Neural crest cell (in vitro differentiated cells): Measurements from ENCODE around the gene CNTN2. TPM values are rescaled to one million over a fixed set of nuclear protein-coding genes. Genes with fewer than 3 reads are reported as not detected.

Experiments used
- DNase-seq: peaks from one replicate; pipeline ENCODE4 v3.0.0; 2021; ENCODE audit warnings: low read depth, mixed read lengths, low spot score
- H3K27ac Mint-ChIP-seq: one replicate; pipeline ENCODE4 v1.8.0; 2021; ENCODE audit warnings: mild to moderate bottlenecking, mixed read lengths; ENCODE audit not compliant: unreplicated experiment
- H3K27me3 Mint-ChIP-seq: 2 replicates; pipeline ENCODE4 v1.8.0; 2021; ENCODE audit warnings: low read depth, mild to moderate bottlenecking, mixed read lengths
- H3K36me3 Mint-ChIP-seq: 2 replicates; pipeline ENCODE4 v1.8.0; 2021; ENCODE audit warnings: low read depth, mild to moderate bottlenecking, mixed read lengths
- H3K4me1 Mint-ChIP-seq: 2 replicates; pipeline ENCODE4 v1.8.0; 2021; ENCODE audit warnings: mixed read lengths
- H3K4me3 Mint-ChIP-seq: one replicate; pipeline ENCODE4 v1.8.0; 2021; ENCODE audit warnings: mild to moderate bottlenecking, mixed read lengths
- H3K9me3 Mint-ChIP-seq: 2 replicates; pipeline ENCODE4 v1.8.0; 2021; ENCODE audit warnings: mixed read lengths
- CTCF ChIP-seq: fragments of 200-600 bp; sonication (generic); conservative IDR thresholded peaks from 2 replicates; pipeline ENCODE4 v1.5.0; 2021; ENCODE audit warnings: antibody characterized with exemption, mild to moderate bottlenecking
- total RNA-seq: library from RNA; stranded (reverse); gene quantifications from 2 replicates; pipeline ENCODE4 v1.2.1, GENCODE V29; 2021

Gene CNTN2
- total RNA-seq, 1 donor from 2014 or later = 26.3 TPM

- Mint-ChIP-seq H3K27me3 (no peaks in the 10 kb centered on the region), H3K36me3 (no peaks in the 10 kb centered on the region), H3K4me3 (no peak overlapping the region), H3K4me1 (no peaks in the 10 kb centered on the region), H3K9me3 (no peaks in the 10 kb centered on the region), H3K27ac (peak overlapping the region; percentile 50)
- DNase-seq = no peak
- TF ChIP-seq CTCF = no peak
Measured at GRCh38 chr1:205077158-205077933, 34.3 kb downstream of the CNTN2 start.

- no peak overlapping the region for H3K4me3 Mint-ChIP-seq
- H3K27me3 Mint-ChIP-seq = no peaks in the 10 kb centered on the region
- no peak for TF ChIP-seq CTCF
- no peaks in the 10 kb centered on the region for H3K9me3 Mint-ChIP-seq
- no peak overlapping the region for H3K27ac Mint-ChIP-seq
- no peak for DNase-seq
- H3K4me1 Mint-ChIP-seq = no peaks in the 10 kb centered on the region
- no peaks in the 10 kb centered on the region for H3K36me3 Mint-ChIP-seq
Measured at GRCh38 chr1:205077934-205078311, 34.9 kb downstream of the CNTN2 start.

GRCh38 chr1:205082431-205082830 lies 39.4 kb downstream of the CNTN2 start:
- no peaks in the 10 kb centered on the region for H3K27me3 Mint-ChIP-seq
- DNase-seq = no peak
- H3K4me3 Mint-ChIP-seq = no peak overlapping the region
- H3K9me3 Mint-ChIP-seq = no peaks in the 10 kb centered on the region
- no peaks in the 10 kb centered on the region for H3K4me1 Mint-ChIP-seq
- no peak overlapping the region for H3K27ac Mint-ChIP-seq
- TF ChIP-seq CTCF = no peak
- peaks cover 13% of the 10 kb centered on the region for H3K36me3 Mint-ChIP-seq

- H3K4me1 Mint-ChIP-seq = no peaks in the 10 kb centered on the region
Measured at GRCh38 chr1:205084360-205084759, 41.3 kb downstream of the CNTN2 start, which contains the start of gene TMEM81. TSS of gene TMEM81 (minus strand) at chr1:205084460. CDS start at chr1:205084320, 140 bp downstream.

GRCh38 chr1:205088341-205088740 lies 45.3 kb downstream of the CNTN2 start:
- H3K9me3 Mint-ChIP-seq = no peaks in the 10 kb centered on the region

More at GRCh38 chr1:205084360-205084759, 41.3 kb downstream of the CNTN2 start, which contains the start of gene TMEM81:
- H3K27me3 Mint-ChIP-seq = no peaks in the 10 kb centered on the region
- H3K9me3 Mint-ChIP-seq = no peaks in the 10 kb centered on the region
- DNase-seq = no peak
- H3K4me3 Mint-ChIP-seq = no peak within 1 kb of the TSS
- no peak within 1 kb of the TSS for H3K27ac Mint-ChIP-seq
- H3K36me3 Mint-ChIP-seq = peaks cover 20% of the 10 kb centered on the region
- TF ChIP-seq CTCF = no peak

More at GRCh38 chr1:205088341-205088740, 45.3 kb downstream of the CNTN2 start:
- Mint-ChIP-seq H3K36me3 (peaks cover 22% of the 10 kb centered on the region), H3K4me3 (no peak overlapping the region), H3K27me3 (no peaks in the 10 kb centered on the region), H3K27ac (no peak overlapping the region), H3K4me1 (no peaks in the 10 kb centered on the region)
- no peak for TF ChIP-seq CTCF
- no peak for DNase-seq
